Astrocyte (in vitro differentiated cells and primary cell): Measurements from ENCODE around the gene TTLL5. TPM values are rescaled to one million over a fixed set of nuclear protein-coding genes. Genes with fewer than 3 reads are reported as not detected.

Experiments used
- DNase-seq: peaks from one replicate; pipeline ENCODE4 v3.0.0-alpha.2; 2010; ENCODE audit warnings: low read depth
- FAIRE-seq: peaks from 2 replicates; lab custom pipeline; 2011; peaks lifted over from hg19 to GRCh38; lab: Jason Lieb, UNC
- H2AFZ ChIP-seq: 2 replicates; pipeline ENCODE4 v1.6.0; 2012; ENCODE audit warnings: low read depth, low read length, inconsistent platforms
- H3K27ac ChIP-seq: 2 replicates; pipeline ENCODE4 v1.5.1; 2011; ENCODE audit warnings: low read depth, low read length, inconsistent platforms
- H3K27me3 ChIP-seq: 2 replicates; pipeline ENCODE4 v1.6.0; 2011; ENCODE audit warnings: low read length, inconsistent platforms; ENCODE audit not compliant: insufficient read depth
- H3K36me3 ChIP-seq: 2 replicates; pipeline ENCODE4 v1.5.1; 2011; ENCODE audit warnings: low read length, inconsistent platforms; ENCODE audit not compliant: insufficient read depth
- H3K4me1 ChIP-seq: 2 replicates; pipeline ENCODE4 v1.5.1; 2011; ENCODE audit warnings: low read length, inconsistent platforms; ENCODE audit not compliant: insufficient read depth
- H3K4me2 ChIP-seq: 2 replicates; pipeline ENCODE4 v1.6.0; 2012; ENCODE audit warnings: low read length, inconsistent platforms
- H3K4me3 ChIP-seq: 2 replicates; pipeline ENCODE4 v1.5.1; 2011; ENCODE audit warnings: low read depth, mild to moderate bottlenecking, low read length, inconsistent platforms; ENCODE audit not compliant: insufficient read depth
- H3K79me2 ChIP-seq: 2 replicates; pipeline ENCODE4 v1.6.0; 2012; ENCODE audit warnings: mild to moderate bottlenecking, low read length, inconsistent platforms; ENCODE audit not compliant: insufficient read depth
- H3K9ac ChIP-seq: 2 replicates; pipeline ENCODE4 v1.6.0; 2012; ENCODE audit warnings: mild to moderate bottlenecking, low read length, inconsistent platforms
- H3K9me3 ChIP-seq: 2 replicates; pipeline ENCODE4 v1.5.1; 2012; ENCODE audit warnings: low read depth, mild to moderate bottlenecking, low read length, inconsistent platforms; ENCODE audit not compliant: insufficient read depth
- H4K20me1 ChIP-seq: 2 replicates; pipeline ENCODE4 v1.6.0; 2012; ENCODE audit warnings: low read length, inconsistent platforms; ENCODE audit not compliant: insufficient read depth
- H3K27ac Mint-ChIP-seq: one replicate; pipeline ENCODE4 v1.8.0; 2021; ENCODE audit warnings: mild to moderate bottlenecking, mixed read lengths; ENCODE audit not compliant: unreplicated experiment
- H3K27me3 Mint-ChIP-seq: one replicate; pipeline ENCODE4 v1.8.0; 2021; ENCODE audit warnings: low read depth, mixed read lengths; ENCODE audit not compliant: unreplicated experiment
- H3K36me3 Mint-ChIP-seq: one replicate; pipeline ENCODE4 v1.8.0; 2021; ENCODE audit warnings: low read depth, mixed read lengths; ENCODE audit not compliant: unreplicated experiment
- H3K4me1 Mint-ChIP-seq: one replicate; pipeline ENCODE4 v1.8.0; 2021; ENCODE audit warnings: low read depth, mixed read lengths; ENCODE audit not compliant: unreplicated experiment
- H3K4me3 Mint-ChIP-seq: one replicate; pipeline ENCODE4 v1.8.0; 2021; ENCODE audit warnings: mild to moderate bottlenecking, moderate library complexity, mixed read lengths; ENCODE audit not compliant: unreplicated experiment
- H3K9me3 Mint-ChIP-seq: one replicate; pipeline ENCODE4 v1.8.0; 2021; ENCODE audit warnings: mild to moderate bottlenecking, mixed read lengths; ENCODE audit not compliant: unreplicated experiment
- CTCF ChIP-seq: IDR thresholded peaks from 2 replicates; pipeline ENCODE4 v1.5.1; 2011; ENCODE audit warnings: low read depth, mild to moderate bottlenecking, inconsistent platforms, low read length, moderate library complexity; ENCODE audit not compliant: insufficient read depth
- EZH2 ChIP-seq: IDR thresholded peaks from 2 replicates; pipeline ENCODE4 v1.6.1; 2012; ENCODE audit warnings: mild to moderate bottlenecking, low read length, inconsistent platforms; ENCODE audit not compliant: insufficient read depth
- total RNA-seq: library from RNA; stranded (reverse); gene quantifications from 2 replicates; pipeline ENCODE4 v1.2.1, GENCODE V29; 2021

TTLL5 gene
- total RNA-seq, 1 donor from 2014 or later = 24.0 TPM

GRCh38 chr14:75837151-75837787 is 176.2 kb downstream of the TTLL5 start:
- Histone ChIP-seq H3K27ac (no peak overlapping the region), H3K27me3 (no peaks in the 10 kb centered on the region), H4K20me1 (no peaks in the 10 kb centered on the region), H3K9me3 (no peaks in the 10 kb centered on the region), H3K9ac (no peak overlapping the region), H3K4me3 (no peak overlapping the region), H3K4me1 (peaks cover 9% of the 10 kb centered on the region), H3K36me3 (peaks cover 5% of the 10 kb centered on the region), H3K4me2 (no peak overlapping the region), H3K79me2 (no peaks in the 10 kb centered on the region), H2AFZ (no peak overlapping the region)
- no peak for DNase-seq
- no peak for TF ChIP-seq CTCF
- no peak for FAIRE-seq
- peaks cover 13% of the 10 kb centered on the region for H3K4me1 Mint-ChIP-seq
- no peak overlapping the region for H3K27ac Mint-ChIP-seq
- peaks cover 16% of the 10 kb centered on the region for H3K9me3 Mint-ChIP-seq
- no peaks in the 10 kb centered on the region for H3K27me3 Mint-ChIP-seq
- H3K4me3 Mint-ChIP-seq = no peak overlapping the region
- peaks cover 42% of the 10 kb centered on the region for H3K36me3 Mint-ChIP-seq

DNA sequence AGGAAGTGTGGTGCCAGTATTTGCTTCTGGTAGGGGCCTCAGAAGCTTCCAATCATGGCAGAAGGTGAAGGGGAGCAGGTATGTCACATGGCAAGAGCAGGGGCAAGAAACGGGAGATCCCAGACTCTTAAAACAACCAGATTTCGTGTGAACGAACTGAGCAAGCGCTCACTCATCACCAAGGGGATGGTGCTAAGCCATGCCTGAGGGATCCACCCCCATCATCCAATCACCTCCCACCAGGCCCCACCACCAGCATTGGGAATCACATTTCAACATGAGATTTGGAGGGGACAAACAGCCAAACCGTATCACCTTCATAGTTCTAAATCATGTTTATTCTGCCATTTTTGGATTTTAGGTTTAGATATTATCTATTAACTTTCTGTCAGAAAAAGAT is 179.9 kb downstream of the TTLL5 start:
- no peak overlapping the region for H3K27ac Mint-ChIP-seq

More for the DNA sequence above, 179.9 kb downstream of the TTLL5 start:
- H3K4me1 ChIP-seq = peaks cover 3% of the 10 kb centered on the region
- no peaks in the 10 kb centered on the region for H3K27me3 ChIP-seq
- no peak overlapping the region for H3K9ac ChIP-seq
- H3K4me3 ChIP-seq = no peak overlapping the region
- H4K20me1 ChIP-seq = no peaks in the 10 kb centered on the region
- FAIRE-seq (no peak), DNase-seq (no peak)
- TF ChIP-seq CTCF (no peak), EZH2 (no peak)
- Mint-ChIP-seq H3K36me3 (peaks cover 28% of the 10 kb centered on the region), H3K27me3 (no peaks in the 10 kb centered on the region), H3K9me3 (peaks cover 16% of the 10 kb centered on the region), H3K4me3 (no peak overlapping the region), H3K4me1 (peaks cover 3% of the 10 kb centered on the region)
- peaks cover 5% of the 10 kb centered on the region for H3K36me3 ChIP-seq
- H3K4me2 ChIP-seq = no peak overlapping the region
- no peaks in the 10 kb centered on the region for H3K79me2 ChIP-seq
- no peak overlapping the region for H3K27ac ChIP-seq
- no peak overlapping the region for H2AFZ ChIP-seq
- H3K9me3 ChIP-seq = no peaks in the 10 kb centered on the region
